ENCODE results near the gene KRT8.

- TF ChIP-seq, protein P1, sequence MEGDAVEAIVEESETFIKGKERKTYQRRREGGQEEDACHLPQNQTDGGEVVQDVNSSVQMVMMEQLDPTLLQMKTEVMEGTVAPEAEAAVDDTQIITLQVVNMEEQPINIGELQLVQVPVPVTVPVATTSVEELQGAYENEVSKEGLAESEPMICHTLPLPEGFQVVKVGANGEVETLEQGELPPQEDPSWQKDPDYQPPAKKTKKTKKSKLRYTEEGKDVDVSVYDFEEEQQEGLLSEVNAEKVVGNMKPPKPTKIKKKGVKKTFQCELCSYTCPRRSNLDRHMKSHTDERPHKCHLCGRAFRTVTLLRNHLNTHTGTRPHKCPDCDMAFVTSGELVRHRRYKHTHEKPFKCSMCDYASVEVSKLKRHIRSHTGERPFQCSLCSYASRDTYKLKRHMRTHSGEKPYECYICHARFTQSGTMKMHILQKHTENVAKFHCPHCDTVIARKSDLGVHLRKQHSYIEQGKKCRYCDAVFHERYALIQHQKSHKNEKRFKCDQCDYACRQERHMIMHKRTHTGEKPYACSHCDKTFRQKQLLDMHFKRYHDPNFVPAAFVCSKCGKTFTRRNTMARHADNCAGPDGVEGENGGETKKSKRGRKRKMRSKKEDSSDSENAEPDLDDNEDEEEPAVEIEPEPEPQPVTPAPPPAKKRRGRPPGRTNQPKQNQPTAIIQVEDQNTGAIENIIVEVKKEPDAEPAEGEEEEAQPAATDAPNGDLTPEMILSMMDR (IDR thresholded peaks at IDR 0.05): no peak
- TF ChIP-seq POLR2A (IDR thresholded peaks at IDR 0.05): no peak
Measured at GRCh38 chr12:52901715-52902541, 2.9 kb downstream of the KRT8 start.

Data from lower leg skin (tissue), 3 donors.